ENCODE data around the gene FAM124B. TPM values are rescaled to one million over a fixed set of nuclear protein-coding genes. Genes with fewer than 3 reads are reported as not detected.

Gene FAM124B
- total RNA-seq, 6 donors from 2014 or later = 1.5 to 3.5 (median 2.1) TPM

GRCh38 chr2:224408676-224409075 lies 6.8 kb upstream of the FAM124B start:
- no peak for TF ChIP-seq CTCF (IDR thresholded peaks at IDR 0.05)
- no peak for TF ChIP-seq POLR2A (IDR thresholded peaks at IDR 0.05)
- TF ChIP-seq EP300 (IDR thresholded peaks at IDR 0.05) = no peak
- TF ChIP-seq POLR2AphosphoS5 (IDR thresholded peaks at IDR 0.05) = no peak
- H3K9me3 ChIP-seq = no peaks in the 10 kb centered on the region
- H3K27ac ChIP-seq = no peak overlapping the region
- DNase-seq = no peak
- H3K27me3 ChIP-seq = no peaks in the 10 kb centered on the region
- H3K4me1 ChIP-seq = no peaks in the 10 kb centered on the region
- no peaks in the 10 kb centered on the region for H3K36me3 ChIP-seq
- ATAC-seq (ENCODE audit: low FRiP score in 2 of 2) = no peak
- H3K4me3 ChIP-seq = no peak overlapping the region
- WGBS, 2 donors = 45 to 47% methylated on average over 2 of the region's 2 CpGs

- H3K9me3 ChIP-seq = no peaks in the 10 kb centered on the region
- peak; percentile 11 to 52 for ATAC-seq (ENCODE audit: low FRiP score in 2 of 2)
- H3K36me3 ChIP-seq = no peaks in the 10 kb centered on the region
- no peaks in the 10 kb centered on the region for H3K27me3 ChIP-seq
- H3K4me1 ChIP-seq = peaks cover 0 to 6% (median 2%) of the 10 kb centered on the region in 4 donors
- no peak for DNase-seq
- H3K4me3 ChIP-seq = no peak overlapping the region
- 52 to 62% methylated on average over 5 of the region's 5 CpGs for WGBS, 2 donors
- peak in 1 of 2 donors; percentile 7 for TF ChIP-seq POLR2AphosphoS5 (IDR thresholded peaks at IDR 0.05)
- TF ChIP-seq CTCF (IDR thresholded peaks at IDR 0.05) = no peak
- H3K27ac ChIP-seq = no peak overlapping the region
These were observed 5.4 kb upstream of the FAM124B start for GRCh38 chr2:224407241-224407701.

DNA sequence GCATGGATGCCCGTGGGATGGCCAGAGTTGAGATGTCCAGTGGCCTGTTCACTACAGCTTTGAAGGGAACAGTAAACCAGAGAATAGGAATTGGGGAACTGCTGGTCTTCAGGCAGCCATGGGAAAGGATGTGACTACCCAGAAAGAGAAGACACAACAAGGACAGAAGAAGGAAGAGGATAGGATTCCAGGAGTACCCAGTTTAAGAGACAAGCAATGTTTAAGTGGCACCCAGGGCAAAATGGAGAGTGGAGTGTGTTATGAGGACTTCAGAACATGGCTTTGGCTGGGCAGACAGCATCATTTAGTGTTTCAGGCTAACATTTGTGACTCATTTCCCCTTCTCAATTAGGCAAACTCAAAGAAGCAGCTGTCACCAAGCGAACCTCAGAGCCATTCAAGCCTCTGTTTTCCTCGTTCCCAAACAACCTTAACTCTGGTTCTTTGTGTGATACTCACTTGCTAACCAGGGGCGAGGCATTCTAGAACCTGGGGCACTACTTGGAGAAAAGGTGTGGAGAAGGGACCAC lies 4.0 kb upstream of the FAM124B start:
- Histone ChIP-seq H3K36me3 (no peaks in the 10 kb centered on the region), H3K27ac (no peak overlapping the region), H3K4me1 (peaks cover 0 to 6% (median 2%) of the 10 kb centered on the region in 4 donors), H3K4me3 (no peak overlapping the region), H3K9me3 (no peaks in the 10 kb centered on the region), H3K27me3 (no peaks in the 10 kb centered on the region)
- DNase-seq = no peak
- WGBS, 2 donors = 50 to 82% methylated on average over 4 of the region's 4 CpGs
- ATAC-seq (ENCODE audit: low FRiP score in 2 of 2) = no peak
- no peak for TF ChIP-seq POLR2A (IDR thresholded peaks at IDR 0.05)
- TF ChIP-seq CTCF (IDR thresholded peaks at IDR 0.05) = no peak
- no peak for TF ChIP-seq POLR2AphosphoS5 (IDR thresholded peaks at IDR 0.05)
- TF ChIP-seq EP300 (IDR thresholded peaks at IDR 0.05) = no peak

DNA sequence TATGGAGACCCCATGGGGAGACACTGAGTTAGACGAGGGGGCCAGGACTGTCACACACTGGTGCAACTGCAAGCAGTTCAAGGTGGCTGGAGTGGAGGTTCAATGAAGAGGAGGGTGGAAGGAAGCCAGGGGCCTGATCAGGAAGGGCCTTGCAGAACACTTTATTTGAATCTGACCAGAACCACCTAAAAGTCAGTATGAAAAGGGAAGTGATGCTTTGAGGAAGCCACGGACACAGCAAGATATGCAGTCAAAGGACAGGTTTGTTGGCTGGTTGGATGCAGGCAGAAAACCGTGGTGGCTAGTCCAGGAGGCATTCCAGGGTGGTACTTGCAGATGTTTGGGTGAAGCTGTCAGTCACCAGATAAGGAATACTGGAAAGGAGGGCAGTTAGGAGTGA lies 3.5 kb upstream of the FAM124B start:
- 45 to 73% methylated on average over 3 of the region's 3 CpGs for WGBS, 2 donors
- DNase-seq (no peak), ATAC-seq (ENCODE audit: low FRiP score in 2 of 2) (no peak)

More for the DNA sequence above, 3.5 kb upstream of the FAM124B start:
- H3K27me3 ChIP-seq = no peaks in the 10 kb centered on the region
- peaks cover 0 to 6% (median 2%) of the 10 kb centered on the region in 4 donors for H3K4me1 ChIP-seq
- no peaks in the 10 kb centered on the region for H3K36me3 ChIP-seq
- no peak overlapping the region for H3K27ac ChIP-seq
- H3K9me3 ChIP-seq = no peaks in the 10 kb centered on the region
- TF ChIP-seq POLR2AphosphoS5 (IDR thresholded peaks at IDR 0.05) (no peak), CTCF (IDR thresholded peaks at IDR 0.05) (no peak), POLR2A (IDR thresholded peaks at IDR 0.05) (no peak), EP300 (IDR thresholded peaks at IDR 0.05) (no peak)
- H3K4me3 ChIP-seq = no peak overlapping the region
